Measurements from ENCODE around the gene DDAH2. TPM values are rescaled to one million over a fixed set of nuclear protein-coding genes. Genes with fewer than 3 reads are reported as not detected.

DDAH2 gene
- total RNA-seq, 4 donors from 2014 or later, result 112 to 189 (median 160) TPM

- no peak for TF ChIP-seq CTCF (IDR thresholded peaks at IDR 0.05; ENCODE audit: low read depth)
Measured at GRCh38 chr6:31715022-31715958, 13.8 kb downstream of the DDAH2 start, which contains the start of gene LY6G6D. Gene LY6G6D (plus strand): TSS chr6:31715348. CDS start chr6:31715356, 8 bp downstream.

- no peak for TF ChIP-seq CTCF (IDR thresholded peaks at IDR 0.05; ENCODE audit: low read depth)
Measured at GRCh38 chr6:31713991-31714684, 15.0 kb downstream of the DDAH2 start.

GRCh38 chr6:31713465-31713864 is 15.6 kb downstream of the DDAH2 start:
- TF ChIP-seq CTCF (IDR thresholded peaks at IDR 0.05; ENCODE audit: low read depth), result no peak

- TF ChIP-seq CTCF (IDR thresholded peaks at IDR 0.05; ENCODE audit: low read depth), result no peak
Measured at GRCh38 chr6:31712296-31712695, 16.8 kb downstream of the DDAH2 start.

GRCh38 chr6:31711233-31711632 is 17.9 kb downstream of the DDAH2 start:
- TF ChIP-seq CTCF (IDR thresholded peaks at IDR 0.05; ENCODE audit: low read depth), result no peak

- no peak for TF ChIP-seq CTCF (IDR thresholded peaks at IDR 0.05; ENCODE audit: low read depth)
Measured at GRCh38 chr6:31710523-31711219, 18.4 kb downstream of the DDAH2 start.

Data from subcutaneous adipose tissue (tissue), 4 donors.